LHCN-M2 (cell line): ENCODE results near the gene BCL2L11. TPM values are rescaled to one million over a fixed set of nuclear protein-coding genes. Genes with fewer than 3 reads are reported as not detected.

Experiments
- DNase-seq: peaks from one replicate; pipeline ENCODE4 v3.0.0-alpha.2; 2012; ENCODE audit warnings: low read depth
- total RNA-seq: library from RNA; depleted of rRNA; stranded (reverse); fragments of >200 nt; gene quantifications from 2 replicates; pipeline ENCODE4 v1.2.3, GENCODE V29; 2014

Gene BCL2L11
- total RNA-seq, 1 experiment from 2014 or later, result 6.9 TPM

- peak; percentile 58 for DNase-seq
These were observed 2.9 kb upstream of the BCL2L11 start for GRCh38 chr2:111117598-111118480.

- DNase-seq, result no peak
These were observed 2.2 kb upstream of the BCL2L11 start for GRCh38 chr2:111118481-111118980.

- DNase-seq, result no peak
These were observed 1.5 kb upstream of the BCL2L11 start for GRCh38 chr2:111118981-111119821.

- DNase-seq, result no peak
These were observed 877 bp upstream of the BCL2L11 start for GRCh38 chr2:111119822-111120252.

GRCh38 chr2:111121028-111121827 is 514 bp downstream of the BCL2L11 start:
- DNase-seq, result peak; percentile 27

- DNase-seq, result peak; percentile 82
These were observed 1.3 kb downstream of the BCL2L11 start for GRCh38 chr2:111121828-111122630.

- peak; percentile 71 for DNase-seq
These were observed 2.1 kb downstream of the BCL2L11 start for GRCh38 chr2:111122631-111123421.

- no peak for DNase-seq
These were observed 3.0 kb downstream of the BCL2L11 start for GRCh38 chr2:111123751-111124150.

- DNase-seq, result no peak
These were observed 5.9 kb downstream of the BCL2L11 start for GRCh38 chr2:111126581-111126980.

GRCh38 chr2:111127351-111127750 is 6.6 kb downstream of the BCL2L11 start:
- DNase-seq, result no peak

GRCh38 chr2:111128096-111128495 is 7.4 kb downstream of the BCL2L11 start:
- no peak for DNase-seq

- DNase-seq, result no peak
These were observed 12.9 kb downstream of the BCL2L11 start for GRCh38 chr2:111133603-111134002.

GRCh38 chr2:111134055-111134454 is 13.3 kb downstream of the BCL2L11 start:
- DNase-seq, result no peak

- DNase-seq, result no peak
These were observed 14.7 kb downstream of the BCL2L11 start for GRCh38 chr2:111135237-111135909.

- peak; percentile 49 for DNase-seq
These were observed 15.2 kb downstream of the BCL2L11 start for GRCh38 chr2:111135910-111136297.

- DNase-seq, result no peak
These were observed 18.1 kb downstream of the BCL2L11 start for GRCh38 chr2:111138839-111139238.

- peak; percentile 84 for DNase-seq
These were observed 19.1 kb downstream of the BCL2L11 start for GRCh38 chr2:111139637-111140317.

GRCh38 chr2:111140815-111141214 is 20.1 kb downstream of the BCL2L11 start:
- DNase-seq, result no peak

- DNase-seq, result no peak
These were observed 21.4 kb downstream of the BCL2L11 start for GRCh38 chr2:111142101-111142500.
